ENCODE data around the gene C1orf52. TPM values are rescaled to one million over a fixed set of nuclear protein-coding genes. Genes with fewer than 3 reads are reported as not detected.
A peak's percentile ranks its signal among the peaks of the same experiment; 100 is the strongest.

Gene C1orf52
- total and polyA plus RNA-seq, 2 of the 13 experiments (the other 11 are each of a cell fraction or from before 2014, with no cell fraction given): 19.4 to 27.4 TPM

GRCh38 chr1:85229574-85230097 lies 29.8 kb downstream of the C1orf52 start:
- in situ Hi-C loops (cut with HindIII; ENCODE audit: extremely low pct_ligation_motif_present, low pct_unique_long_range_greater_than_20kb): no loop called here
- Histone ChIP-seq H4K20me1 (ENCODE audit: insufficient read depth, low read length) (no peaks in the 10 kb centered on the region), H3K9ac (ENCODE audit: insufficient read depth, low read depth, low read length) (no peak overlapping the region), H3K4me1 (ENCODE audit: insufficient read depth, low read length) (peaks cover 21% of the 10 kb centered on the region), H3K36me3 (replicated peaks in 1 of 2; ENCODE audit: control insufficient read depth in 1 of 2, insufficient read depth in 2 of 2, low read length in 2 of 2) (no peaks in the 10 kb centered on the region), H3K4me2 (ENCODE audit: low read depth, low read length) (peak overlapping the region; percentile 52), H2AFZ (ENCODE audit: low read length) (no peak overlapping the region), H3K9me3 (ENCODE audit: low read length) (no peaks in the 10 kb centered on the region), H3K79me2 (ENCODE audit: insufficient read depth, low read length) (no peaks in the 10 kb centered on the region), H3K4me3 (replicated peaks in 1 of 3; ENCODE audit: insufficient read depth in 1 of 3, low read depth in 2 of 3, low read length in 3 of 3) (peak overlapping the region in 1 of 3 experiments; percentile 10; a peak in 1 of 6 replicates), H3K27ac (ENCODE audit: extremely low read length, insufficient read depth, low read length) (no peak overlapping the region), H3K27me3 (ENCODE audit: control insufficient read depth in 1 of 2, insufficient read depth in 2 of 2, low read length in 2 of 2) (no peaks in the 10 kb centered on the region)
- CTCF ChIA-PET (ENCODE audit: low intra/inter-chr PET ratio, low total read pairs): no interaction called here
- BruUV-seq (replicated peaks): no TSS peak
- WGBS (ENCODE audit: low lambda C conversion rate): 14% methylated on average over 6 of the region's 6 CpGs
- ATAC-seq (peak; percentile 85), DNase-seq (ENCODE audit: low spot score) (peak; percentile 50), FAIRE-seq (no peak)
- POLR2A ChIA-PET: no interaction called here
- intact Hi-C loops (cut with micrococcal nuclease; ENCODE audit: unreplicated experiment): loop anchor here (1.0 kb wide), 1 partner anchor 120 kb away; no protein-coding TSS in a partner anchor
- TF ChIP-seq BHLHE40 (IDR thresholded peaks at IDR 0.05; ENCODE audit: low read length) (no peak), ELF3 (CRISPR knock-in tag; IDR thresholded peaks at IDR 0.05) (no peak), SALL2 (CRISPR knock-in tag; IDR thresholded peaks at IDR 0.05) (no peak), SALL1 (CRISPR knock-in tag; IDR thresholded peaks at IDR 0.05) (no peak), ZNF563 (CRISPR knock-in tag; IDR thresholded peaks at IDR 0.05) (no peak), MAX (IDR thresholded peaks at IDR 0.05) (no peak), PAWR (CRISPR knock-in tag; IDR thresholded peaks at IDR 0.05; ENCODE audit: borderline replicate concordance) (no peak), EP300 (IDR thresholded peaks at IDR 0.05; ENCODE audit: low read depth in 2 of 2, low read length in 2 of 2) (no peak), EP300 (CRISPR knock-in tag; IDR thresholded peaks at IDR 0.05; ENCODE audit: borderline replicate concordance) (no peak), CREB1 (IDR thresholded peaks at IDR 0.05) (no peak), CREB1 (CRISPR knock-in tag; IDR thresholded peaks at IDR 0.05) (0 out of 2 replicates have a peak, but pooled peaks have one; percentile 34), ZNF547 (CRISPR knock-in tag; IDR thresholded peaks at IDR 0.05) (no peak), GATAD1 (CRISPR knock-in tag; IDR thresholded peaks at IDR 0.05) (no peak), PRDM15 (CRISPR knock-in tag; IDR thresholded peaks at IDR 0.05) (no peak), ZNF44 (CRISPR knock-in tag; IDR thresholded peaks at IDR 0.05) (no peak), ZNF362 (CRISPR knock-in tag; IDR thresholded peaks at IDR 0.05; ENCODE audit: borderline replicate concordance) (peak; percentile 69; the same call in 1 of the 2 replicates), ZNF451 (CRISPR knock-in tag; IDR thresholded peaks at IDR 0.05) (no peak), ZNF441 (CRISPR knock-in tag; IDR thresholded peaks at IDR 0.05; ENCODE audit: borderline replicate concordance) (no peak), ZNF296 (CRISPR knock-in tag; conservative IDR thresholded peaks at IDR 0.05) (no peak), ONECUT2 (CRISPR knock-in tag; IDR thresholded peaks at IDR 0.05) (no peak), CREM (IDR thresholded peaks at IDR 0.05) (no peak), CREM (CRISPR knock-in tag; IDR thresholded peaks at IDR 0.05) (no peak)

Measured in HepG2 (cell line).